Right lobe of liver (tissue), 6 donors: ENCODE results near the gene SP7. TPM values are rescaled to one million over a fixed set of nuclear protein-coding genes. Genes with fewer than 3 reads are reported as not detected.

Experiments used
- ATAC-seq, 4 donors: fragments of 200-7000 bp; cut with Tn5 transposase; one replicate each; pipeline ENCODE4 v1.9.1; 2020; ENCODE audit warnings: mild to moderate bottlenecking in 4 of 4, moderate library complexity in 4 of 4
- DNase-seq, 3 donors: peaks; one replicate each; pipeline ENCODE4 v3.0.0-alpha.2; 2020
- H3K27ac ChIP-seq, 3 donors: fragments of 200-600 bp; one replicate each; pipeline ENCODE4 v1.8.0; 2022
- H3K27me3 ChIP-seq, 2 donors: fragments of 200-600 bp; one replicate each; pipeline ENCODE4 v1.8.0; 2022
- H3K36me3 ChIP-seq, 4 donors: fragments of 200-600 bp; sonication (generic) in 1 of 4; one replicate each; pipeline versions ENCODE4 v1.5.1 to v1.8.0; 2017 to 2022; ENCODE audit warnings: control low read depth in 1 of 4
- H3K4me1 ChIP-seq, 4 donors: fragments of 200-600 bp; sonication (generic) in 1 of 4; one replicate each; pipeline versions ENCODE4 v1.5.1 to v1.8.0; 2017 to 2022; ENCODE audit warnings: control low read depth in 1 of 4
- H3K4me3 ChIP-seq, 3 donors: fragments of 200-600 bp; one replicate each; pipeline ENCODE4 v1.8.0; 2022
- H3K9me3 ChIP-seq, 4 donors: fragments of 200-600 bp; sonication (generic) in 1 of 4; one replicate each; pipeline versions ENCODE4 v1.5.1 to v1.8.0; 2017 to 2022; ENCODE audit warnings: control low read depth in 1 of 4
- CTCF ChIP-seq, 4 donors: fragments of 200-600 bp in 3 of 4; fragments of 450-650 bp in 1 of 4; IDR thresholded peaks; one replicate each; pipeline versions ENCODE4 v1.5.1 to v1.8.0; 2016 to 2022; ENCODE audit warnings: antibody characterized with exemption in 4 of 4, mild to moderate bottlenecking in 2 of 4
- POLR2A ChIP-seq: fragments of 450-650 bp; IDR thresholded peaks from one replicate; pipeline ENCODE4 v1.6.1; 2017; ENCODE audit warnings: antibody characterized with exemption, mild to moderate bottlenecking
- WGBS: methylation state at CpG from one replicate; pipeline ENCODE4 v1.1.6; 2018; ENCODE audit warnings: low coverage, low lambda C conversion rate; ENCODE audit not compliant: insufficient coverage; ENCODE audit errors: missing lambda C conversion rate; 5-methylcytosine and 5-hydroxymethylcytosine counted together
- intact Hi-C, 2 donors: fragments of 100-400 bp; cut with DNase I; formaldehyde crosslinking; loops; one replicate each; pipeline versions ENCODE4 v1.11.2 to v1.14.1; 2022
- total RNA-seq, 6 experiments: library from RNA; depleted of rRNA in 2 of 6; stranded (reverse); fragments of >200 nt in 2 of 6; fragmentation: NEBNext Ultra II Directional in 3 of 6; extraction: Animal tissue kit (Norgen Biotek cat#: 25700) in 3 of 6; gene quantifications; one replicate each; pipeline versions ENCODE4 v1.1.0 to v1.2.4, GENCODE V29; 2016 to 2023
- donor health status: DM: no; HTN: yes; CAD: no.
- donor health status: DM: no; HTN: no; CAD: no.
- donor health status: DM: no; HTN: no; CAD: no.
- donor health status: DM: no; HTN: yes; CAD: no.
- donor health status: DM: no; HTN: yes; CAD: no.

Gene SP7
- total RNA-seq, 6 experiments from 2014 or later: not detected

GRCh38 chr12:53355121-53355520 is 19.0 kb upstream of the SP7 start:
- Histone ChIP-seq H3K4me3 (no peak overlapping the region), H3K36me3 (no peaks in the 10 kb centered on the region), H3K27me3 (no peaks in the 10 kb centered on the region), H3K4me1 (peaks cover 0 to 5% (median 0%) of the 10 kb centered on the region in 4 donors), H3K27ac (no peak overlapping the region), H3K9me3 (no peaks in the 10 kb centered on the region)
- no peak for DNase-seq
- intact Hi-C loops: loop anchor here in 1 of 2 donors (5.0 kb wide), 1 partner anchor 67 kb away; the partner anchor contains the start of gene AMHR2
- 60% methylated on average over 3 of the region's 3 CpGs for WGBS
- ATAC-seq: no peak
- TF ChIP-seq CTCF (IDR thresholded peaks at IDR 0.05): no peak
- TF ChIP-seq POLR2A: no peak

- DNase-seq (no peak), ATAC-seq (peak in 3 of 4 donors; percentile 15 to 32 (median 20))
- intact Hi-C loops: loop anchor here in 1 of 2 donors (2.0 kb wide), 1 partner anchor 68 kb away; no protein-coding TSS in a partner anchor
- no peak for TF ChIP-seq CTCF (IDR thresholded peaks at IDR 0.05)
- no peak for TF ChIP-seq POLR2A
- Histone ChIP-seq H3K27me3 (no peaks in the 10 kb centered on the region), H3K4me1 (peaks cover 0 to 5% (median 0%) of the 10 kb centered on the region in 4 donors), H3K4me3 (no peak overlapping the region), H3K9me3 (no peaks in the 10 kb centered on the region), H3K27ac (no peak overlapping the region), H3K36me3 (no peaks in the 10 kb centered on the region)
- WGBS: 80% methylated on average over 2 of the region's 5 CpGs
Observed at GRCh38 chr12:53353257-53353655, 17.1 kb upstream of the SP7 start.

- TF ChIP-seq POLR2A: no peak
- peak; percentile 84 to 91 (median 89) for TF ChIP-seq CTCF (IDR thresholded peaks at IDR 0.05)
- Histone ChIP-seq H3K27me3 (no peaks in the 10 kb centered on the region), H3K4me1 (peaks cover 0 to 5% (median 0%) of the 10 kb centered on the region in 4 donors), H3K9me3 (no peaks in the 10 kb centered on the region), H3K27ac (no peak overlapping the region), H3K4me3 (no peak overlapping the region), H3K36me3 (no peaks in the 10 kb centered on the region)
- DNase-seq (peak; percentile 72 to 82 (median 76)), ATAC-seq (peak; percentile 99 to 100 (median 100))
- intact Hi-C loops: loop anchor here in 1 of 2 donors (2.0 kb wide), 1 partner anchor 68 kb away; no protein-coding TSS in a partner anchor
- WGBS: 48% methylated on average over 20 of the region's 21 CpGs
Observed at GRCh38 chr12:53352331-53353256, 16.4 kb upstream of the SP7 start.

GRCh38 chr12:53347905-53348304 is 11.8 kb upstream of the SP7 start:
- ATAC-seq (no peak), DNase-seq (no peak)
- intact Hi-C loops: loop anchor here in 1 of 2 donors (5.0 kb wide), 1 partner anchor 79 kb away; no protein-coding TSS in a partner anchor
- no peak overlapping the region for H3K27ac ChIP-seq
- TF ChIP-seq CTCF (IDR thresholded peaks at IDR 0.05) (no peak), POLR2A (no peak)
- H3K27me3 ChIP-seq: no peaks in the 10 kb centered on the region
- H3K4me3 ChIP-seq: no peak overlapping the region
- H3K4me1 ChIP-seq: peaks cover 0 to 5% (median 0%) of the 10 kb centered on the region in 4 donors
- H3K9me3 ChIP-seq: no peaks in the 10 kb centered on the region
- no peaks in the 10 kb centered on the region for H3K36me3 ChIP-seq
- 67% methylated on average over 4 of the region's 4 CpGs for WGBS
